DND-41 (cell line): ENCODE results near the gene GTF2F2.

Source experiments
- CTCF ChIP-seq: IDR thresholded peaks from 2 replicates; pipeline ENCODE4 v1.5.1; 2012; ENCODE audit warnings: borderline replicate concordance, low read length, moderate library complexity, mild to moderate bottlenecking; ENCODE audit not compliant: poor library complexity, severe bottlenecking; ENCODE audit errors: extremely low read depth
- EZH2 ChIP-seq: IDR thresholded peaks from 3 replicates; pipeline ENCODE4 v1.6.1; 2012; ENCODE audit warnings: borderline replicate concordance, low read depth, mild to moderate bottlenecking, moderate library complexity, low read length, inconsistent platforms; ENCODE audit not compliant: severe bottlenecking

DNA sequence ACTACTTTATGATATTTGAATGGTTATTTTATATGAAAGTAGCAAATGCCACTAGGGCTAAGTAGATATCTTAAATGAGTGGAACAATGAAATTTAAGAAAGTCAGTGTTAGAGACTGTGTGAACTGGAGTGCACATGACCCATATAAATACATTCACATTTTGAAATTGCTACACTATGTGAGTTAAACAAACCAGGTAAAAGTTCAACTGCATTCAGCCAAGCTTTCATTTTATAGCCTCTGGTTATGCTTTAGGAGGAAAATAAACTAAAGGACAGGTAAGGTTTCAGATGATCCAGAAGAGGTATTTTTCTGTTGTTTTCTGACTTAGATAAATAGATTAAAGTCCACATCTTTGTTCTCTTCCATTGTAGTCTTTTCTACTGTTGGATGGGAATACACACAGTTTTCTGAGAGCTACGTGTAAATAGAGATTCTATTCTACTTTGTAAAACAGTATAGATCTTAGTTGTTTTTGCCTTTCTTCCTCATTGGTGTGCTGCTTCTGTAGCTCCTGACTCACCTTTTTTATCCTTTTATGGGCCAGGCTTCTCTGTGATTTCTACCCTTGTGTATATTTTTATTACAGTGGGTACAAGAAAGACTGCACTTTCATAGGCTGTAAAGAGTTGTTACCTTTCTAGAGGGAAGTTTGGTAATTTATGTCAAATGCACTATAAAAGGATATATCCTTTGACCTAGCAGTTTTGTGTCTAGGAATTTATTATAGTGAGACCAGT lies 135.1 kb downstream of the GTF2F2 start:
- TF ChIP-seq EZH2 (no peak), CTCF (no peak)
